Activated CD4-positive, alpha-beta T cell treated with anti-CD3 and anti-CD28 coated beads for 24 hours (primary cell): Measurements from ENCODE around the gene CMTM8.

Experiments
- DNase-seq, 2 donors: peaks; one replicate each; pipeline ENCODE4 v3.0.0-alpha.2; 2020; ENCODE audit warnings: low read depth in 2 of 2

CMTM8 gene

DNA sequence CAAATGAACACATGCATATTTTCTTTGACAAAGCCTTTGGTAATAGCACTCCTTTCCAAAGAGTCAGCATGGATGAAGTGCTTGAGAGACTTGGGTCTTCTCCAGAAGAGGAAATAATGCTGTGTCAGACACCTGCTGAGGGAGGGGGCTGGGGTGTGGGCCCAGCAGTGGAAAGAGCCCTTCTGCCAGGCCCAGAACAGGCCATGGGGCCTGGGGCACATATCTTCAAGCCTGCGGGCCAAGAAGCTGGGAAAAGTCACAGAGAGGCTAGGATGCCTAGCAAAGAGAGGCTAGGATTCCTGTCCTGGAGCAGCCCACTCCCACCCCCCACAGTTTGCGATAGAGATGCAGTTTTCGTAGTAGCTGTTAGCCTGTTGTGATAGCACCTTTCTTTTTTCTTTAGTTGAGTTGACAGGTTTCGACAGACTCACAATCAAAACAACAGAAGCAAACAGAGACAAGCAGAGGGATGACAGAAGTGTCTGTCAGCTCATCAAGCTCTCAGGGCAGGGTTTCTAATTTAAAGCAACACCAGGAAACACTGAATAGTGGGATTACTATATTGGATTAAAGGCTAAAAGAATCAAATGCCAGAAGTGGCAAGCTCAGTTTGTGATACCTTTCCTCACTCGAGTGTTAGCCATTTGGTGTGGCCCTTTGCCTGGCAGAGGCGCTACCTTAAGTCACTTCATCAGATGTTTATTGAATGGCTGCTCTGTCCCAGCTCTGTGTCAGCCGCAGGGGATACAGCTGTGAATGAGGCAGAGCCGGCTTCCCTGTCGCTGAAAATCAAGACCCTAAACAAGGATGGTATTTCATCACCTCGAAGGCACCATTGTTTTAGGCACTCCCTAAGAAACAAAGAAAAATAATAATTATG lies 172.1 kb downstream of the CMTM8 start:
- DNase-seq, result no peak

DNA sequence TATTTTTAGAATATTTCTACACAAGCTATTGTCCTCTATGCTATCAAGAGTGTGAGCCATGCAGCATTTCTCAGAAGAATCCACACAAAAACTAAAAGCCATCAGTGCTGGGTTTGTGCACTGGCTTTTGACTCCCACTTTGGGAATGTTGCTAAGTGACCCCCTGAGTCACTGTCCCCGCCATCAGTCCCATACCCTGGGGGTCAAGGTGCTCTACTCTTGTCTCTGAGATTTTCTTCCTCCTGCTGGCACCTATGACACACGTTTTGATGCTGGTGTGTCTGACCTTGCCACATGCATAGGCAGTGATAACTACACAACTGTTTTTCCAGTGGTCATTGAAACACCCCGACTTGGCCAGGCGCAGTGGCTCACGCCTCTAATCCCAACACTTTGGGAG lies 173.0 kb downstream of the CMTM8 start:
- DNase-seq, result no peak

DNA sequence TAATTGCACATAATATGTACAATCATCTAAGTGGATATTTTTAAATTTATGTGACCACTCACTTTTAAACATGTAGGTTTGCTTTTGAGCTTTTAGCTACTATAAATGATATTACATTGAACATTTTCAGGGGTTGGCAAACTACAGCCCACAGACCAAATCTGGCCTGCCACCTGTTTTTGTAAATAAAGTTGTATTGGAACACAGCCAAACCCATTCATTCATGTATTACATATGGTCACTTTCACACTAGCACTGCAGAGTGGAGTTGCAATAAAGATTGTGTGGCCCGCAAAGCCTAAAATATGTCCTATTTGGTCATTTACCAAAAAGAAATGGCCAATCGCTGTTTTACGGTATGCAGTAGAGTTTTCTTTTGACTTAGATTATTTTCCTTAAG lies 174.4 kb downstream of the CMTM8 start:
- DNase-seq, result no peak

DNA sequence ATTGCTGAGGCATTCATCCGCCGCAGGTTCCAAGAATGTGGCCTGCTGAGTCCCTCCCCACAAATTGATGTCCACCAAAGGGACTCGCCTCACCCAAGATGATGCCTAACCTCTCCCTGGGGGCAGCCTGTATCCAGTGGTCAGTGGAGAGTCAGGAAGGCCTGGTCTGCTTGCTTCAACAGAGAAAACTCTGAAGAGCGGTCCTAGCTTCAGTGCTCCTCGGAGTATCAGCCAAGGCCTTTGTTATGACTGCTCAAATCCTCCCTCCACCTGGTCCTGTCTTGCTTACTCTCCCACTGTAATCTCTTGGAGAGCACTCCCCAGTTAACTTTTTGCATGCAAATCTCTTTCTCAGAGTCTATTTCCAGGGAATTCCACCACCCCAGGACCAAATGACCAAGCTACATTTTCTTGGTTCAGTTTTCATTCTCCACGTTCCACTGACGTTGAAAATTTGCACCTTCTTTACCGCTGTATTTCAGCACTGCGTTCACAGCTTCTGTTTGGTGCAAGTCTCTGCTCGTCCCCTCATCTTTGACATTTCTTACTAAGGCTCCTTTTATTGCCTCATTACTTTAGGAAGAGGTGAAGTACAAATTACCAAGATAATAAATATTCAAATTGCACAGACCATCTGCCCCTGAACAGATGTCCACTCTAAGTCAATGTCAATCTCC lies 175.5 kb downstream of the CMTM8 start:
- DNase-seq, result no peak

DNA sequence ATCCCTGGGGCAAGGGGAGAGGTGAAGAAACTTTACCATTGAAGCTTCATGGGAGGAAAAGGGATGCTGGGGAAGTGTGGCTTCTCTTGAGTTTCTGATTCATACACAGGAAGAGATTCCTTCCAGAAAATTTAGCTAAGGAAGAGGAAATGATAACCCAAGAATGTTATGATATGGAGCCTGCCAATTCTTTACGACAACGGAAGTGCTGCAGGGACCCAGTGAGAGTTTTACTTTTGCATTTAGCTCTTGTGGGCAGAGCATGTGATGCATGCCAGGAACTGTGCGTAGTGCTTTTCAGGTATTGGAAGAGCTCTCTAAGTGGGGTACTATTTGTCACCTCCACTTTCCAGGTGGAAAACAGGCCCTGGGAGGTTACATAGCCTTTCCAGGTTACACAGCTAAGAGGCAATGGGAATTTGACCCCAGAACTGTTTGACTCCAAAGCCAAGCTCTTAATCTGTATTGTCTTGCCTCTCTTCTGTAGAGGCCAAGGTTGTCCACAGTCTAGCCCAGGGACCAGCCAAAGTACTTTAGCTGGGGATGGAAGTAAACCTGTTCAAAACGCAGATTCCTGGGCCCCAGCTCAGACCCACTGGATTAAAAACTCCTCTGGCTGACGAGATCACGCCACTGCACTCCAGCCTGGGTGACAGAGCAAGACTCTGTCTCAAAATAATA lies 176.2 kb downstream of the CMTM8 start:
- DNase-seq, result no peak

DNA sequence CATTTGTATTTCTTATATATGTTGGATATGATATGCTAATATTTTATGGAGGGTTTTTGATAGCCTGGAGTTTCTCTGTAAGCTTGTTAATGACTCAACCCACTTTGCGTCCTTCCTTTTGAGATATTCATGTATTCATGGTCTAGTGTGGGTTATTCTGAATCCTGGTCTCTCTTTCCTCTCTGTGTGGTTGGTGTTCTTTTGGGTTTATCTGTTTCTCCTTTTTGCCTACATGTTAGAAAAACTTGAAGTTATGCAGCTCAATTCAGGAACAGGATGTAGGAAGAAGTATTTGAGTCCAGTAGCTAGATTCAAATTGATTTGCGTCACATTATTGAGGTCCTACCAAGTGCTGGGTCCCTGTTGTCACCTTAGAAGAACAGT lies 181.3 kb downstream of the CMTM8 start:
- DNase-seq, result no peak
